ENCODE data around the gene PNMA8B. TPM values are rescaled to one million over a fixed set of nuclear protein-coding genes. Genes with fewer than 3 reads are reported as not detected.
"Not testable (repeated sequence)": the region's sequence is repeated elsewhere in the genome, so short reads cannot be mapped to it uniquely, and the experiment has no call there.

The PNMA8B gene
- total RNA-seq, 4 donors from 2014 or later: 0.93 to 3.0 (median 1.7) TPM

- peak; percentile 62 for DNase-seq (ENCODE audit: low spot score)
- peak in 1 of 3 donors; percentile 91 for TF ChIP-seq CTCF (IDR thresholded peaks at IDR 0.05)
- ATAC-seq (ENCODE audit: low FRiP score): peak; percentile 74
Observed at GRCh38 chr19:46513461-46514236, 18.0 kb upstream of the PNMA8B start.

- no peak for TF ChIP-seq CTCF (IDR thresholded peaks at IDR 0.05)
- ATAC-seq (ENCODE audit: low FRiP score): no peak
- DNase-seq (ENCODE audit: low spot score): no peak
Observed at GRCh38 chr19:46511237-46511636, 15.6 kb upstream of the PNMA8B start.

GRCh38 chr19:46508206-46508605 lies 12.5 kb upstream of the PNMA8B start:
- no peak for DNase-seq (ENCODE audit: low spot score)
- no peak for ATAC-seq (ENCODE audit: low FRiP score)
- TF ChIP-seq CTCF (IDR thresholded peaks at IDR 0.05): no peak

- DNase-seq (ENCODE audit: low spot score): no peak
- ATAC-seq (ENCODE audit: low FRiP score): no peak
- no peak for TF ChIP-seq CTCF (IDR thresholded peaks at IDR 0.05)
Observed at GRCh38 chr19:46503848-46504453, 8.3 kb upstream of the PNMA8B start.

GRCh38 chr19:46502891-46503290 lies 7.2 kb upstream of the PNMA8B start:
- ATAC-seq (ENCODE audit: low FRiP score): no peak
- DNase-seq (ENCODE audit: low spot score): no peak
- TF ChIP-seq CTCF (IDR thresholded peaks at IDR 0.05): no peak

- no peak for DNase-seq (ENCODE audit: low spot score)
- TF ChIP-seq CTCF (IDR thresholded peaks at IDR 0.05): no peak
- no peak for ATAC-seq (ENCODE audit: low FRiP score)
Observed at GRCh38 chr19:46499692-46500091, 4.0 kb upstream of the PNMA8B start.

- no peak for ATAC-seq (ENCODE audit: low FRiP score)
- DNase-seq (ENCODE audit: low spot score): no peak
- no peak for TF ChIP-seq CTCF (IDR thresholded peaks at IDR 0.05)
Observed at GRCh38 chr19:46497773-46498172, 2.1 kb upstream of the PNMA8B start.

- not testable (repeated sequence) for DNase-seq (ENCODE audit: low spot score); ATAC-seq (ENCODE audit: low FRiP score)
Observed at GRCh38 chr19:46496886-46497285, 1.2 kb upstream of the PNMA8B start.
